Transverse colon (tissue), 3 donors: ENCODE results near the gene ERP44.

ENCODE experiments used
- POLR2A ChIP-seq: fragments of 450-650 bp; IDR thresholded peaks from one replicate; pipeline ENCODE4 v1.6.1; 2016; ENCODE audit warnings: antibody characterized with exemption, mild to moderate bottlenecking, moderate library complexity
- POLR2AphosphoS5 ChIP-seq, 3 donors: sonication (generic); formaldehyde crosslinking; IDR thresholded peaks; one replicate each; pipeline ENCODE4 v1.6.1; 2016; ENCODE audit warnings: antibody characterized with exemption in 3 of 3

- TF ChIP-seq POLR2AphosphoS5 (IDR thresholded peaks at IDR 0.05) (no peak), POLR2A (no peak)
Measured at GRCh38 chr9:99998866-99999265, 99.9 kb downstream of the ERP44 start.
